HepG2 (cell line): ENCODE measurements around the gene LRRC51. TPM values are rescaled to one million over a fixed set of nuclear protein-coding genes. Genes with fewer than 3 reads are reported as not detected.
A peak's percentile ranks its signal among the peaks of the same experiment; 100 is the strongest.

Experiments
- ATAC-seq: fragments of 200-7000 bp; cut with Tn5 transposase; 3 replicates; pipeline ENCODE4 v1.9.1; 2020; ENCODE audit warnings: mild to moderate bottlenecking, moderate library complexity
- BruUV-seq: library from RNA; stranded (reverse); fragments of 400-500 nt; replicated peaks from 2 replicates; lab custom pipeline; 2021; lab: Mats Ljungman, UMichigan
- CTCF ChIA-PET: fragments of 300-600 bp; formaldehyde crosslinking; extraction: SDS; loops from one replicate; lab custom pipeline; 2021; ENCODE audit warnings: low total read pairs, inconsistent platforms, low intra/inter-chr PET ratio; lab: Yijun Ruan, JAX
- POLR2A ChIA-PET: fragments of 350-600 bp; sonication (Branson Sonifier 250); formaldehyde crosslinking; loops from one replicate; lab custom pipeline; 2020; ENCODE audit warnings: antibody characterized with exemption, inconsistent platforms; lab: Yijun Ruan, JAX
- DNase-seq: peaks from one replicate; pipeline ENCODE4 v3.0.0-alpha.2; 2015; ENCODE audit warnings: low spot score
- FAIRE-seq: peaks from 3 replicates; lab custom pipeline; 2011; peaks lifted over from hg19 to GRCh38; lab: Jason Lieb, UNC
- H2AFZ ChIP-seq: one replicate; pipeline ENCODE4 v1.6.1; 2011; ENCODE audit warnings: low read length, inconsistent platforms
- H3K27ac ChIP-seq: fragments of 300-600 bp; 3 replicates; pipeline ENCODE4 v1.8.0; 2011; ENCODE audit warnings: mixed run types, mild to moderate bottlenecking, mixed read lengths, low read length, inconsistent platforms; ENCODE audit not compliant: insufficient read depth; ENCODE audit errors: extremely low read length
- H3K27me3 ChIP-seq, 2 experiments: fragments of 200-600 bp in 1 of 2; 2 replicates in 1 of 2; 3 replicates in 1 of 2; pipeline versions ENCODE4 v1.6.0 to v1.8.0; 2011; ENCODE audit warnings: low read length in 2 of 2, mild to moderate bottlenecking in 2 of 2, moderate library complexity in 2 of 2, inconsistent platforms in 1 of 2; ENCODE audit not compliant: insufficient read depth in 2 of 2, control insufficient read depth in 1 of 2
- H3K36me3 ChIP-seq, 2 experiments: fragments of 200-600 bp in 1 of 2; replicated peaks in 1 of 2; 2 replicates in 1 of 2; 3 replicates in 1 of 2; pipeline versions ENCODE4 v1.5.1 to v1.8.0; 2011; ENCODE audit warnings: low read length in 2 of 2, inconsistent platforms in 1 of 2; ENCODE audit not compliant: insufficient read depth in 2 of 2, control insufficient read depth in 1 of 2
- H3K4me1 ChIP-seq: 2 replicates; pipeline ENCODE4 v1.5.1; 2012; ENCODE audit warnings: low read length, inconsistent platforms; ENCODE audit not compliant: insufficient read depth
- H3K4me2 ChIP-seq: 2 replicates; pipeline ENCODE4 v1.6.0; 2011; ENCODE audit warnings: low read depth, low read length, inconsistent platforms
- H3K4me3 ChIP-seq, 3 experiments: fragments of 200-600 bp in 1 of 3; sonication (generic), shearing (Covaris generic) in 1 of 3; replicated peaks in 1 of 3; 2 replicates each; pipeline ENCODE4 v1.5.1; 2011 to 2016; ENCODE audit warnings: low read length in 3 of 3, inconsistent platforms in 2 of 3, low read depth in 2 of 3, mild to moderate bottlenecking in 2 of 3, control low read depth in 1 of 3, mixed read lengths in 1 of 3; ENCODE audit not compliant: insufficient read depth in 1 of 3
- H3K79me2 ChIP-seq: one replicate; pipeline ENCODE4 v1.6.1; 2011; ENCODE audit warnings: low read length, inconsistent platforms; ENCODE audit not compliant: insufficient read depth
- H3K9ac ChIP-seq: 2 replicates; pipeline ENCODE4 v1.6.0; 2011; ENCODE audit warnings: mild to moderate bottlenecking, low read depth, low read length, inconsistent platforms; ENCODE audit not compliant: insufficient read depth
- H3K9me3 ChIP-seq: 2 replicates; pipeline ENCODE4 v1.5.1; 2012; ENCODE audit warnings: mild to moderate bottlenecking, low read length
- H4K20me1 ChIP-seq: 2 replicates; pipeline ENCODE4 v1.6.0; 2011; ENCODE audit warnings: inconsistent platforms, mild to moderate bottlenecking, low read length, moderate library complexity; ENCODE audit not compliant: insufficient read depth
- HNRNPLL ChIP-seq: fragments of 200-400 bp; formaldehyde crosslinking; IDR thresholded peaks from 2 replicates; pipeline ENCODE4 v1.6.1; 2017; ENCODE audit warnings: mild to moderate bottlenecking, low read depth, low read length; ENCODE audit not compliant: poor library complexity, severe bottlenecking
- KLF11 ChIP-seq: IDR thresholded peaks from 2 replicates; pipeline ENCODE4 v1.6.1; 2016; ENCODE audit warnings: missing compliant biosample characterization
- ZNF263 ChIP-seq: sonication (generic); formaldehyde crosslinking; IDR thresholded peaks from 2 replicates; pipeline ENCODE4 v1.4.0; 2020; ENCODE audit warnings: missing genetic modification reagents
- ZNF562 ChIP-seq: sonication (generic); formaldehyde crosslinking; IDR thresholded peaks from 2 replicates; pipeline ENCODE4 v1.8.0; 2022; ENCODE audit warnings: missing genetic modification reagents, borderline replicate concordance
- WGBS: methylation state at CpG from one replicate; pipeline ENCODE4 v1.1.6; 2017; ENCODE audit warnings: low lambda C conversion rate; 5-methylcytosine and 5-hydroxymethylcytosine counted together
- in situ Hi-C: cut with HindIII; loops from 2 replicates; pipeline ENCODE4 v1.10.0; 2017; ENCODE audit warnings: low pct_unique_long_range_greater_than_20kb; ENCODE audit not compliant: extremely low pct_ligation_motif_present
- intact Hi-C: fragments of 100-400 bp; cut with micrococcal nuclease; formaldehyde crosslinking; loops from one replicate; pipeline ENCODE4 v1.10.0; 2022; ENCODE audit not compliant: unreplicated experiment
- polyA plus RNA-seq, 8 experiments: library from polyadenylated mRNA; depleted of rRNA in 3 of 8; stranded (reverse) in 7 of 8; unstranded in 1 of 8; fragments of >200 nt; fragmentation: Illumina TruSeq in 4 of 8; extraction: Trizol in 4 of 8; gene quantifications; 2 replicates each; pipeline versions ENCODE4 v1.2.1 to v1.2.3, GENCODE V29; 2011 to 2016; ENCODE audit warnings: low read depth in 4 of 8, missing spikeins in 1 of 8, mixed read lengths in 1 of 8; ENCODE audit not compliant: insufficient read depth in 1 of 8
- total RNA-seq, 5 experiments: library from RNA; depleted of rRNA; stranded (reverse); fragments of >200 nt; fragmentation: Illumina TruSeq; extraction: Trizol; gene quantifications; 2 replicates each; pipeline ENCODE4 v1.2.3, GENCODE V29; 2016; ENCODE audit warnings: low read depth in 1 of 5

LRRC51 gene
- total and polyA plus RNA-seq, 2 of the 13 experiments (the other 11 are each of a cell fraction or from before 2014, with no cell fraction given), result 5.3 to 6.0 TPM

DNA sequence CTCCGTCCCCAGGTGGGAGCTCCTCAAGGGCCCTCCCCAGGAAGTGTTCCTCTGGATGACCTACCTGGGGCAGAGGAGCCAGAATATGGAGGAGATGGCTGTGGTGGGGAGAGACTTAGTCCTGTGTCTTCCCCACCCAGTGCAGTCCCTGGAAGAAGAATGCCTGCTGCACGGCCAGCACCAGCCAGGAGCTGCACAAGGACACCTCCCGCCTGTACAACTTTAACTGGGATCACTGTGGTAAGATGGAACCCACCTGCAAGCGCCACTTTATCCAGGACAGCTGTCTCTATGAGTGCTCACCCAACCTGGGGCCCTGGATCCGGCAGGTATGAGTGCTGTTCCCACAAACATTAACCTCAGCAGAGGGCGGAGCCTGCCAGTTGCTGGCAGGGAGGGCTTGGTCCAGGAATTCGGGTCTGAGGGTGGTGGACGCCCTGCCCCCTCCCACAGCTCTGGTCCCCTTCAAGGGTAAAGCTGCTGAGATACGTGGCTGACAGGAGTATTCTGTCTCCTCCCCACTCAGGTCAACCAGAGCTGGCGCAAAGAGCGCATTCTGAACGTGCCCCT, 58.3 kb downstream of the LRRC51 start:
- TF ChIP-seq HNRNPLL (peak; percentile 72), ZNF562 (CRISPR knock-in tag) (no peak)
- intact Hi-C loops, result no loop called here
- ATAC-seq, result peak; percentile 43
- no peaks in the 10 kb centered on the region for H3K9me3 ChIP-seq
- no peaks in the 10 kb centered on the region for H3K4me1 ChIP-seq
- peak overlapping the region; percentile 32; the same call in 1 of the 2 replicates for H3K4me2 ChIP-seq
- in situ Hi-C loops, result no loop called here
- H3K4me3 ChIP-seq, result no peak overlapping the region
- no peak overlapping the region for H3K27ac ChIP-seq
- no peak overlapping the region for H3K9ac ChIP-seq
- H3K27me3 ChIP-seq, result peaks cover 0 to 1% of the 10 kb centered on the region in 2 experiments; a peak in 2 of 5 replicates
- POLR2A ChIA-PET, result no interaction called here
- FAIRE-seq, result no peak
- CTCF ChIA-PET, result no interaction called here
- no peaks in the 10 kb centered on the region for H3K36me3 ChIP-seq
- H2AFZ ChIP-seq, result no peak overlapping the region
- no TSS peak for BruUV-seq
- 55% methylated on average over 2 of the region's 12 CpGs for WGBS
- no peaks in the 10 kb centered on the region for H3K79me2 ChIP-seq
- no peak for DNase-seq
- H4K20me1 ChIP-seq, result no peaks in the 10 kb centered on the region

DNA sequence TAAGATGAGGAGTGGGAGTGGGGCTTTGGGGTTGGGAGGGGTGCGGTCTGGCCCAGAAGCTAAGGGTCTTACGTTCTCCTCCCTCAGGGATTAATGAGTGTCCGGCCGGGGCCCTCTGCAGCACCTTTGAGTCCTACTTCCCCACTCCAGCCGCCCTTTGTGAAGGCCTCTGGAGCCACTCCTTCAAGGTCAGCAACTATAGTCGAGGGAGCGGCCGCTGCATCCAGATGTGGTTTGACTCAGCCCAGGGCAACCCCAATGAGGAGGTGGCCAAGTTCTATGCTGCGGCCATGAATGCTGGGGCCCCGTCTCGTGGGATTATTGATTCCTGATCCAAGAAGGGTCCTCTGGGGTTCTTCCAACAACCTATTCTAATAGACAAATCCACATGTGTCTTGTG, 58.9 kb downstream of the LRRC51 start:
- POLR2A ChIA-PET, result no interaction called here
- H4K20me1 ChIP-seq, result no peaks in the 10 kb centered on the region

More for the DNA sequence above, 58.9 kb downstream of the LRRC51 start:
- Histone ChIP-seq H3K4me1 (no peaks in the 10 kb centered on the region), H3K79me2 (no peaks in the 10 kb centered on the region), H2AFZ (no peak overlapping the region), H3K27ac (no peak overlapping the region), H3K27me3 (peaks cover 0 to 1% of the 10 kb centered on the region in 2 experiments; a peak in 2 of 5 replicates), H3K4me2 (0 out of 2 replicates have a peak overlapping the region, but pooled peaks have one; percentile 32), H3K9ac (no peak overlapping the region)
- in situ Hi-C loops, result no loop called here
- no TSS peak for BruUV-seq
- CTCF ChIA-PET, result no interaction called here
- DNase-seq (no peak), FAIRE-seq (no peak)
- 52% methylated on average over 11 of the region's 11 CpGs for WGBS
- intact Hi-C loops, result no loop called here
- peak; percentile 1; the same call in 1 of the 2 replicates for TF ChIP-seq ZNF263 (CRISPR knock-in tag)
- no peak for TF ChIP-seq KLF11 (CRISPR knock-in tag)
- peak; percentile 54 for TF ChIP-seq HNRNPLL
- TF ChIP-seq, all 625 proteins: peak for 2
- Histone ChIP-seq H3K4me3 (no peak overlapping the region), H3K36me3 (no peaks in the 10 kb centered on the region), H3K9me3 (no peaks in the 10 kb centered on the region)
- ATAC-seq, result no peak
